T-helper 9 cell (primary cell): Measurements from ENCODE around the gene WNT11.

ENCODE experiments used
- DNase-seq: peaks from one replicate; pipeline ENCODE4 v3.0.0-alpha.2; 2020

The WNT11 gene

GRCh38 chr11:76217653-76218160, 11.4 kb upstream of the WNT11 start:
- DNase-seq: no peak

GRCh38 chr11:76216536-76217325, 10.4 kb upstream of the WNT11 start:
- no peak for DNase-seq

GRCh38 chr11:76215941-76216340, 9.6 kb upstream of the WNT11 start:
- no peak for DNase-seq

GRCh38 chr11:76214968-76215548, 8.8 kb upstream of the WNT11 start:
- DNase-seq: no peak

- DNase-seq: no peak
Measured at GRCh38 chr11:76214186-76214585, 7.9 kb upstream of the WNT11 start.

GRCh38 chr11:76212086-76213035, 6.1 kb upstream of the WNT11 start:
- no peak for DNase-seq

GRCh38 chr11:76210931-76211851, 4.9 kb upstream of the WNT11 start:
- DNase-seq: no peak

GRCh38 chr11:76209973-76210930, 4.0 kb upstream of the WNT11 start:
- peak; percentile 34 for DNase-seq

- DNase-seq: peak; percentile 18
Measured at GRCh38 chr11:76209375-76209972, 3.2 kb upstream of the WNT11 start.

GRCh38 chr11:76208438-76209374, 2.4 kb upstream of the WNT11 start:
- DNase-seq: peak; percentile 77

- peak; percentile 71 for DNase-seq
Measured at GRCh38 chr11:76207642-76208401, 1.5 kb upstream of the WNT11 start.

GRCh38 chr11:76206077-76206326, 300 bp downstream of the WNT11 start:
- no peak for DNase-seq

GRCh38 chr11:76205252-76206076, 838 bp downstream of the WNT11 start:
- DNase-seq: no peak

GRCh38 chr11:76203937-76204336, 2.4 kb downstream of the WNT11 start:
- DNase-seq: no peak

GRCh38 chr11:76203131-76203925, 3.0 kb downstream of the WNT11 start:
- DNase-seq: no peak

- DNase-seq: no peak
Measured at GRCh38 chr11:76201672-76202412, 4.5 kb downstream of the WNT11 start.
